Measurements from ENCODE around the gene HPCAL1. TPM values are rescaled to one million over a fixed set of nuclear protein-coding genes. Genes with fewer than 3 reads are reported as not detected.

Gene HPCAL1
- total and polyA plus RNA-seq, 2 experiments from 2014 or later, result 13.4 to 25.5 TPM

GRCh38 chr2:10400978-10401951 is 98.6 kb downstream of the HPCAL1 start:
- Histone ChIP-seq H3K27ac (no peak overlapping the region), H3K36me3 (no peaks in the 10 kb centered on the region), H3K9me3 (ENCODE audit: low read depth) (no peaks in the 10 kb centered on the region), H3K4me1 (ENCODE audit: low read depth) (no peaks in the 10 kb centered on the region), H3K4me3 (no peak overlapping the region), H3K27me3 (no peaks in the 10 kb centered on the region)
- TF ChIP-seq, protein P1, sequence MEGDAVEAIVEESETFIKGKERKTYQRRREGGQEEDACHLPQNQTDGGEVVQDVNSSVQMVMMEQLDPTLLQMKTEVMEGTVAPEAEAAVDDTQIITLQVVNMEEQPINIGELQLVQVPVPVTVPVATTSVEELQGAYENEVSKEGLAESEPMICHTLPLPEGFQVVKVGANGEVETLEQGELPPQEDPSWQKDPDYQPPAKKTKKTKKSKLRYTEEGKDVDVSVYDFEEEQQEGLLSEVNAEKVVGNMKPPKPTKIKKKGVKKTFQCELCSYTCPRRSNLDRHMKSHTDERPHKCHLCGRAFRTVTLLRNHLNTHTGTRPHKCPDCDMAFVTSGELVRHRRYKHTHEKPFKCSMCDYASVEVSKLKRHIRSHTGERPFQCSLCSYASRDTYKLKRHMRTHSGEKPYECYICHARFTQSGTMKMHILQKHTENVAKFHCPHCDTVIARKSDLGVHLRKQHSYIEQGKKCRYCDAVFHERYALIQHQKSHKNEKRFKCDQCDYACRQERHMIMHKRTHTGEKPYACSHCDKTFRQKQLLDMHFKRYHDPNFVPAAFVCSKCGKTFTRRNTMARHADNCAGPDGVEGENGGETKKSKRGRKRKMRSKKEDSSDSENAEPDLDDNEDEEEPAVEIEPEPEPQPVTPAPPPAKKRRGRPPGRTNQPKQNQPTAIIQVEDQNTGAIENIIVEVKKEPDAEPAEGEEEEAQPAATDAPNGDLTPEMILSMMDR (IDR thresholded peaks at IDR 0.05; ENCODE audit: low read depth, low read length), result no peak
- no peak for DNase-seq (ENCODE audit: low read depth in 1 of 2, low spot score in 1 of 2)

- no peaks in the 10 kb centered on the region for H3K27me3 ChIP-seq
- no peak overlapping the region for H3K4me3 ChIP-seq
- no peaks in the 10 kb centered on the region for H3K4me1 ChIP-seq (ENCODE audit: low read depth)
- no peaks in the 10 kb centered on the region for H3K36me3 ChIP-seq
- DNase-seq (ENCODE audit: low read depth in 1 of 2, low spot score in 1 of 2), result no peak
- no peaks in the 10 kb centered on the region for H3K9me3 ChIP-seq (ENCODE audit: low read depth)
- TF ChIP-seq, protein P1 (IDR thresholded peaks at IDR 0.05; ENCODE audit: low read depth, low read length), result no peak
- no peak overlapping the region for H3K27ac ChIP-seq
These were observed 99.4 kb downstream of the HPCAL1 start for GRCh38 chr2:10402062-10402585.

GRCh38 chr2:10402653-10403215 is 100.0 kb downstream of the HPCAL1 start:
- no peak for DNase-seq (ENCODE audit: low read depth in 1 of 2, low spot score in 1 of 2)
- H3K27me3 ChIP-seq, result no peaks in the 10 kb centered on the region
- TF ChIP-seq, protein P1 (IDR thresholded peaks at IDR 0.05; ENCODE audit: low read depth, low read length), result no peak

DNA sequence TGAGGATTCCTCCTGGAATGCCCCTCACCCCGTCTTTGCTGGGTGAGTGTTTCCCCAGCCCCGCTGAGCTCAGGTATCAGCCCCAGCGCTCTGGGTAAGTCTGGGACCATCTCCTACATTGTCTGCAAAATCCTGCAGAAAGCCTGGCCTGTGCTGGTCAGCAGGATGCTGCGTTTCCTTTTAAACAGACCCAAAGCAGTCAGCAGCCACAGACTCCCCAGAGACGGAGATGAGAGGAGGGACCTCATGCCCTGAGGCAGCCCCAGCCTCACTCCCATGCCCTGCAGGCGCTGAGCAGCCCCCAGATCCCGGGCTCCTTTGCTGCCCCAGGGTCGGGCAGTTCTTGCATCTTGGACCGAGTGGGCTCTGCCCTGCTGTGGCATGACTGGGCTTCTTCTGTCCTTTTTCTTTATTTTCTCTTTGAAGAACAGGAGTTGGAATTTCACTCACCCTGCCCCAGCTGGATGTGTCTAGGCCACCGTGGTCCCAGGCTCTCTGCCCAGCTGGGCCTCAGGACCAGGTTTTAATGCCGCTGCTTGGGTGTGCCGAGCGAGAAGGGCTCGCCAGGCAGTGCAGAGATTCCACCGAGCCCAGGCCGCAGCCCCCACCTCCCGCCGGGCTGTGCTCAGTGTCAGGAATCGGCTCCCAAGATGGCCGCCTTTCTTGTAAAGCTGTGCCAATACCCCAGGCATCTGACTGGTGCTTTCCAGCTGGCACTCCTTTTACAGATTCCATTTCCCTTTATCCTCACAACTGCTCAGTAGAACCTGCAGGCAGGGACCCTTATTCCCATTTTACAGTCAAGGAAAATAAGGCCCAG is 101.8 kb downstream of the HPCAL1 start:
- no peaks in the 10 kb centered on the region for H3K36me3 ChIP-seq
- DNase-seq (ENCODE audit: low read depth in 1 of 2, low spot score in 1 of 2), result no peak
- H3K27me3 ChIP-seq, result no peaks in the 10 kb centered on the region
- no peak overlapping the region for H3K4me3 ChIP-seq
- no peaks in the 10 kb centered on the region for H3K9me3 ChIP-seq (ENCODE audit: low read depth)
- H3K4me1 ChIP-seq (ENCODE audit: low read depth), result peaks cover 2% of the 10 kb centered on the region
- TF ChIP-seq, protein P1 (IDR thresholded peaks at IDR 0.05; ENCODE audit: low read depth, low read length), result no peak
- H3K27ac ChIP-seq, result no peak overlapping the region

More at GRCh38 chr2:10402653-10403215, 100.0 kb downstream of the HPCAL1 start:
- H3K36me3 ChIP-seq, result no peaks in the 10 kb centered on the region
- no peaks in the 10 kb centered on the region for H3K9me3 ChIP-seq (ENCODE audit: low read depth)
- no peaks in the 10 kb centered on the region for H3K4me1 ChIP-seq (ENCODE audit: low read depth)
- no peak overlapping the region for H3K27ac ChIP-seq
- H3K4me3 ChIP-seq, result no peak overlapping the region

DNA sequence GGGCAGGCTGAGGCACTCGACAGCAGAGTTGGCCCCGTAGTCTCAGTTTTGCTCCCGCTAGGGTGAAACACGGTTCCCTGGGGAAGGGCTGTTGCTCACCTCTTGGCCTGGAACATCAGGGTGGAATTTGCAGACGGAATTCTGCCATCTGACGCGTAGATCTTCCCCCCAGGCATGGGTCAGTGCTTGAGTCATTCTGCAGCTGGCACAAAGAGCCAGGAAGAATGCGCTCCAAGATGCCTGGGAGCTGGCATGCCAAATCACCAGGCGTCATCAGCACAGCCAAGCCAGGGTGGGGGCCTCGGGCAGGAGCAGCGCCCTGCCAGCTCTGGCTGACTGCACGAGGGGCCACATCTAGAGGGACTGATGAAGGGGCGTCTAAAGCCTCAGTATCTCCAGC is 102.7 kb downstream of the HPCAL1 start:
- H3K36me3 ChIP-seq, result no peaks in the 10 kb centered on the region
- peaks cover 2% of the 10 kb centered on the region for H3K4me1 ChIP-seq (ENCODE audit: low read depth)
- no peak overlapping the region for H3K4me3 ChIP-seq
- DNase-seq (ENCODE audit: low read depth in 1 of 2, low spot score in 1 of 2), result peak in 1 of 2 donors; percentile 85
- TF ChIP-seq, protein P1 (IDR thresholded peaks at IDR 0.05; ENCODE audit: low read depth, low read length), result no peak
- no peaks in the 10 kb centered on the region for H3K27me3 ChIP-seq
- no peaks in the 10 kb centered on the region for H3K9me3 ChIP-seq (ENCODE audit: low read depth)
- H3K27ac ChIP-seq, result no peak overlapping the region
